Kidney epithelial cell (primary cell): ENCODE data around the gene FLT3. TPM values are rescaled to one million over a fixed set of nuclear protein-coding genes. Genes with fewer than 3 reads are reported as not detected.
"Not testable (repeated sequence)": the region's sequence is repeated elsewhere in the genome, so short reads cannot be mapped to it uniquely, and the experiment has no call there.

Experiments used
- DNase-seq: peaks from one replicate; pipeline ENCODE4 v3.0.0-alpha.2; 2010; ENCODE audit warnings: low read depth
- H3K27me3 ChIP-seq: 2 replicates; pipeline ENCODE4 v1.6.0; 2011; ENCODE audit warnings: low read length; ENCODE audit not compliant: control insufficient read depth, insufficient read depth
- H3K36me3 ChIP-seq: 2 replicates; pipeline ENCODE4 v1.5.1; 2011; ENCODE audit warnings: low read length; ENCODE audit not compliant: control insufficient read depth, insufficient read depth
- H3K4me3 ChIP-seq: 2 replicates; pipeline ENCODE4 v1.5.1; 2011; ENCODE audit warnings: low read depth, mild to moderate bottlenecking, control low read depth, low read length
- CTCF ChIP-seq: IDR thresholded peaks from 2 replicates; pipeline ENCODE4 v1.5.1; 2011; ENCODE audit warnings: mild to moderate bottlenecking, moderate library complexity, low read length, control low read depth, inconsistent platforms; ENCODE audit not compliant: insufficient read depth, poor library complexity, severe bottlenecking
- total RNA-seq: library from RNA; depleted of rRNA; stranded (reverse); fragments of >200 nt; gene quantifications from 2 replicates; pipeline ENCODE4 v1.2.3, GENCODE V29; 2015

The FLT3 gene
- total RNA-seq, 1 donor from 2014 or later: 0.88 TPM

GRCh38 chr13:28012383-28012782 lies 88.0 kb downstream of the FLT3 start:
- TF ChIP-seq CTCF: no peak
- DNase-seq: no peak

GRCh38 chr13:28010046-28010445 lies 90.3 kb downstream of the FLT3 start:
- no peak for TF ChIP-seq CTCF

More at GRCh38 chr13:28012383-28012782, 88.0 kb downstream of the FLT3 start:
- Histone ChIP-seq H3K36me3 (no peaks in the 10 kb centered on the region), H3K27me3 (no peaks in the 10 kb centered on the region), H3K4me3 (no peak overlapping the region)

GRCh38 chr13:28005016-28005415 lies 95.4 kb downstream of the FLT3 start:
- H3K36me3 ChIP-seq, DNase-seq, H3K4me3 ChIP-seq, H3K27me3 ChIP-seq: not testable (repeated sequence)

More at GRCh38 chr13:28010046-28010445, 90.3 kb downstream of the FLT3 start:
- no peak for DNase-seq
- H3K4me3 ChIP-seq: no peak overlapping the region
- H3K36me3 ChIP-seq: no peaks in the 10 kb centered on the region
- H3K27me3 ChIP-seq: no peaks in the 10 kb centered on the region

- Histone ChIP-seq H3K36me3 (no peaks in the 10 kb centered on the region), H3K4me3 (no peak overlapping the region), H3K27me3 (no peaks in the 10 kb centered on the region)
- TF ChIP-seq CTCF: no peak
- DNase-seq: no peak
Measured at GRCh38 chr13:28002886-28003698, 97.3 kb downstream of the FLT3 start.

- H3K4me3 ChIP-seq: no peak overlapping the region
- no peaks in the 10 kb centered on the region for H3K36me3 ChIP-seq
- no peak for TF ChIP-seq CTCF
- no peak for DNase-seq
- H3K27me3 ChIP-seq: no peaks in the 10 kb centered on the region
Measured at GRCh38 chr13:28001837-28002473, 98.4 kb downstream of the FLT3 start.

GRCh38 chr13:28001049-28001448 lies 99.3 kb downstream of the FLT3 start:
- H3K36me3 ChIP-seq: no peaks in the 10 kb centered on the region
- no peak for TF ChIP-seq CTCF
- DNase-seq: no peak
- H3K27me3 ChIP-seq: no peaks in the 10 kb centered on the region
- H3K4me3 ChIP-seq: no peak overlapping the region
